Raji (cell line): ENCODE data around the gene CEP126.
A peak's percentile ranks its signal among the peaks of the same experiment; 100 is the strongest.

Experiments
- POLR2A ChIP-seq: IDR thresholded peaks from 2 replicates; pipeline ENCODE4 v1.6.1; 2011; ENCODE audit warnings: low read depth, low read length, control low read depth; ENCODE audit not compliant: insufficient read depth

Gene CEP126, protein sequence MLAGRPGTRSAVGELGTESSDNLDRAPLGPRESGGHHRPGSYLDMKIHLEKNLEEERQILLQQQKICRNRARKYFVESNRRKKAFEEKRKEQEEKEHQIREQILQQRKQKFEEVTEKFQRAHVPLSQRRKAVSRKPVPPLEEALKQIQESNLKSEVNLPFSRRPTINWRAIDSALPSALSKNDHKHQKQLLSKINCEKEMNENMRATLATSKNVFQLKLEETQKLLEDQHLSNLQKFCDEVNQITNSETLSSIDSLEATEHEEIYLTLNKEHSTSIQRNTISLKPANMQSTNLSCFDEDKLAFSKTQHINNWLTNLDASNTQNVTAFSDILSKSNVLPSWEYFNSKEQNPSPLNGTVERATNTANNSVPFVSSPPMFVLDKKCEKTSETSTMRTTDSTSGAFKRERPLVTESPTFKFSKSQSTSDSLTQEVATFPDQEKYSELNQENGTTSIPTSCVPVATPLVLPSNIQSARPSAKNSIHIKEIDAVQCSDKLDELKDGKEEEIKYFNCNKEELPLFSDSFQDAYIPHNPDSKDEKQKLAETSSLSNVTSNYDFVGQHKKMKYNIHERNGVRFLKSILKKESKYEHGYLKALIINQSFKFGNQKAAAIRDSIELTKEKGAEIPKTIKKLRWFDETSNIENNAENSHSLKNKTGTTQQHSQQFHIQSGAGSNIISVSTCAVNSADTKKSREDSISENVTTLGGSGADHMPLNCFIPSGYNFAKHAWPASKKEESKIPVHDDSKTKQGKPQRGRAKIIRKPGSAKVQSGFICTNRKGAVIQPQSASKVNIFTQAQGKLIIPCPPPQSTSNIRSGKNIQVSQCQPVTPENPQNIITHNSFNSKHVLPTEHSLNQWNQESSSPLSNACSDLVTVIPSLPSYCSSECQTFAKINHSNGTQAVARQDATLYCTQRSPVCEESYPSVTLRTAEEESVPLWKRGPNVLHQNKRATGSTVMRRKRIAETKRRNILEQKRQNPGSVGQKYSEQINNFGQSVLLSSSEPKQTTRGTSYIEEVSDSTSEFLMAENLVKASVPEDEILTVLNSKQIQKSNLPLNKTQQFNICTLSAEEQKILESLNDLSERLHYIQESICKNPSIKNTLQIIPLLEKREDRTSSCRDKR

DNA sequence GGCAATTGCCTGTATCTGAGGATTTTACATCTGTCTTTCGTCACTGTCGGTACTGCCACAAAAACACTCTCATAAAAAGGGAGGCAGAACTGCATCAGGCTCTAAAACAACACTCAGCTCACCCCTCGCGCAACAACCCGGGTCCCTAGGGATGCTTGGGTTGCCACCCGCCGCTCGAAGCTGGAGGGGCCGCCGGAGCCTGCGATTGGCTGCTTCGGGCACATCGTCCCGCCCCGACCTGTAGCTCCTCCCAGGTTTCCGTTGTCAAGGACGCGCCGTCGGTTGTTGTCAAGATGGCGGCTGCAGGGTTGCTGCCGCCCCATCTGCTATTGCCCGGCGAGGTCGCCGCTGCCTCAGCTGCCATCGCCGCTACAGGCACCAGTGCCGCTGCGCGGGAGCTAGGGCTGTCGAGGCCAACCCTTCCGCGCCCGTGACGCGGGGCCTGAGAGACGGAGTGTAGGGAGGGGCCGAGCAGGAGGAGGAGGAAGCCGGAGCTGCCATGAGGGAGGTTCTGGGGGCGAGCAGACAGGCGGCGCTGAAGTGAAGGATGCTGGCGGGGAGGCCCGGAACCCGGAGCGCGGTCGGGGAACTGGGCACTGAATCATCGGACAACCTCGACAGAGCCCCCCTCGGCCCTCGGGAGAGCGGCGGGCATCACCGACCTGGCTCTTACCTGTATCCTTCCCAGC lies at the start of gene CEP126:
Gene CEP126, plus strand, starts transcription at position 273 of the 689 bp plus-strand sequence. Its CDS starts 275 bp downstream, at position 548.
- TF ChIP-seq POLR2A: peak; percentile 63

DNA sequence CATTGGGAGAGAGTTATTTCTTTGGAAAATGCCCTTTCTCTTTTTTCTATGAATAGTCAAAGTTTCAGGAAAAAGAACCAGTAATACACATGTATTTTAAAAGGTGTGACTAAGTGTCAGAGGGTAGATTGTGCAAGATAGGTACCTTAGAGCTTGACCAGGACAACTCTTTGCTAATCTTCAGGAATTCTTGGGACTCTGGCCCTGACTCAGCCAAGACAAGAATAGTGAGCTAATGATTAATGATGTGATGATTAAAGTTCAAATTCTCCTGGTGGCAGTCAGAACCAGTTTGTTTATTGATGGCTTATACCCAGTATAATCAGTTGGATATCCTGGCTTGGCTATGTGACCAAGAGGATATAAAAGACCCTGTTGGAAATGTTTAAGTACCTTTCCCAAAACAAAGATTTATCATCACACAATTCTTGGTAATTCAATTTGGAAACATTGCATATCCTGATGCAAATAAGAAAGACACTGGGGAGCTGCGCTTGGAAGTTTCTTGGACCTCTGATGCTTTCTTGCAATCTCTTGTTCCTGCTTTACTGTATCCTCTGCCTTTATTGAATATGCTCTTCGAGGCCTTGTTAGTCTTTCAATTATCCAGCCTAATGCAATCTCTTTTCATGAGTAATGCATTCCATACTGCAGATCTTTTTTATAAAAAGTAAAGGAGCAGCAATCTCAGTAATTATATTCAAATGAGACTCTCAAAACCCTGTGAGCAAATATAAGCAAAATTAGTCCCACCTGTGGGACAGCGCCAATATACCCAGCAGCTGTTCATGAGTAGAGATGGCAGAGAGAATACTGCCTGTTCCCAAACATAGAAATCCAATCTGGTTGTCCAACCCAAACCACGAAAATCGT lies 48.0 kb upstream of the CEP126 start:
- no peak for TF ChIP-seq POLR2A

DNA sequence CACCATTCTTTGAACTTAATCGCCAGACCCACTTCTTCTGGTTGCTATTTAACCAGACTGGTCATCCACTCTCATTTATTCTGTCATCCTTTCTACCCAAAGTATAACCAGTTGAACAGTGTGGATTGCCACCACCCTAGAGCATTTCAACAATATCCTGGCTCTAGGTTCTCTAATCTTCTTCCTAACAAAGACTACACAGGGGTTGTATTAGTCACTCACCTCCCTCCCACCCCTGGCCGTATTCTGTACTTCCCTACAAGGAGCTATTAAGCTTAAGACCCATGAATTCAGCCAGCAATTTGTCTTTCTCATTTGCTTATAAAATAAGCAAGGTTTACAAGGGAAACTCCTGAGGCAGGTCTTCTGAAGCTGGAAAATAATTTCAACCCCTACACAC lies 46.9 kb upstream of the CEP126 start:
- no peak for TF ChIP-seq POLR2A

DNA sequence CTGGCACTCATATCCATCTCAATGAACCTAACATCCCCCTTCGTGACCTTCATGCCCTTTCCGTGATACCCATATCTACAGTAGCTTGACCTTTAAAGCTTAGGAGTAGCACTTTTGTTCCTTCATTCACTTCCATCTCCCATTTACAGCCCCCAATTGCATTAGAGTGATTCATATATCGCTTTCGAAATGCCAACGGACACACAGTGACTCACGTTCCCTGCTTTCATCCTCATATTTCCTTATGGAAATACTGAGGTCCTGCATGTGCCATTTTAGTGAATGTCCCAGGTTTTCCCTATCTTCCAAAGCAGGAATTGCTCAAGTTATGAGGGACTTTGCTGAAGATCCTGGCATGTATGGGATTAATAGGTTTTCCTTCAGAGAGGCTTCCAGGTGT lies 44.3 kb upstream of the CEP126 start:
- no peak for TF ChIP-seq POLR2A

DNA sequence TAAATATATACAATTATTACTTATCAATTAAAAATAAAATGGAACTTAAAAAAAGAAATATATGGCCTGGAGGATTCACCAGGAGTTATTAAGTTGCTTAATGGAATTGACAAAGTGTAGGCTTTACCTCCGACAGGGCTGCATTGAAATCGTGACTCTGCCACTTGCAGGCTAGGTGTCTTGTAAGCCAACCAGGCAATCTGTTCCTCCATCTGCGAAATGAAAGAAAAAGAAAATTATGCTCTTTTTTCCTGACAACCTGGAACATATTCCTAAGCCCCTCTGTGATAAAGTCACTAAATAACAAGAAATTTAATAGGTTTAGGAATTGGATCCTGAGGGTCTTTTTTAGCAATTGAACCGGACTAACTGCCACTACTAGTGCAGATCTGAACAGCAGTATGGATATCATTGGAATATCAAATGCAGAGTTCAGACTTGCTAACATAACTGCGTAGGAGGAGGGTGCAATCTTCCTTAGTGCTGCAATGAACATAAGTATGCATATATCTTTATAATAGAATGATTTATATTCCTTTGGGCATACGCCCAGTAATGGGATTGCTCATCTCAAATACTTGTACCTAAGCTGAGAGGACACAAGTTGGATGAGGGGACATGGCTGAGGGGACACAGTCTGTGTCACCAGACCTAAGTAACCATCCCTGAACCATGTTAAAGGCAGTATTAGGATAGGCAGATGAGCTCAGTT lies 42.5 kb upstream of the CEP126 start:
- no peak for TF ChIP-seq POLR2A

DNA sequence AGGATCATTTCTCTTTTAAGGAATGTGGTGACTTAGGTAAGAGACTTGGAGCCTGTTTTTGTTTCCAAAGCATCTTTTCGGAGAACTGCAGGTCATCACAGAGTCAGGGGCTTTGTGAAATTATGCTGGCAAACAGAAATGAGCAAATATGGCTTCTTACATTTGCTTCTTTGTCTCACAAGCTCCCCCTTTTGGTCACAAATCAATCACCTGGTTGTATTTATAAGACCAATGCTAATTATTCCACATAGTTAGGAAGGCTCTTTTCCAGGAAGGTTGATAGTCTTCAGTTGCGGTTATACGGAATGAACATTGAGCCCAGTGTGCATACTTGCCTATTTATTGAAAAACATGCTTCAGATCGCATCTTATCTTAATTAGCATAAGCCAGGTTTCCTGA lies 34.6 kb upstream of the CEP126 start:
- no peak for TF ChIP-seq POLR2A

DNA sequence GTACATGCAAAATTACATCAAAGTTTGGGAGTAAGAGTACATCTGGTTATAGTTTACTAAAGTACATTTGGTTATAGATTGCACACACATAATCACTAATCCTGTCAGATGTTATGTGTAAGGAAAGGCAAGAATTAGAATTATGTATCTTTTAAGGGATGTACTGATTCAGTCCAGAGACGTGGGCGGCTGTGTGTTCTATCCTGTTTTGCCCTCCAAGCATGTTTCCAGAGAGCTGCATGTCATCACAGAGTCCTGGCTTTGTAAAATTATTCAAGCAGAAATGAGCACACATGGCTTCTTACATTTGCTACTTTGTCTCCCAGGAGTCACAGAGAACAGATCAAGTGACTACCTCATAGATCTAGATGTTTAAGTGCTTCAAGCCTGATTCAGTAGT lies 33.2 kb upstream of the CEP126 start:
- TF ChIP-seq POLR2A: no peak

DNA sequence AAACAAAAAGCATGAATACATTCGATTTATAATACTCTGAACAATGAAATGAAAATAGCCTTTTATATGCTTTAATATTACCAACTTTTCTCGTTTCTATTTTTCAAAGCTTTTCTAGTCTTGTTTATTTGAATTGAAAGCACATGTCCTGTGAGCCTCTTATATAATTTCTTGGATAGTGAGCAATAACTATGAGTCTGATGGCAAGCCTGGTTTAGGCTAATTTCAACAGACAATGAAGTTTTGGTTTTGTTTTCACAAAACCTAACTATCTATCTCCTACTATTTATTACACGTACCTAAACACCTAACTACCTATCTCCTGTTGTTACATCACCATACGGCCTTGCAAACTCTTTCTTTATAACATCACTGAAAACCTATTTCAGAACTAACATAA lies 29.2 kb upstream of the CEP126 start:
- TF ChIP-seq POLR2A: no peak

DNA sequence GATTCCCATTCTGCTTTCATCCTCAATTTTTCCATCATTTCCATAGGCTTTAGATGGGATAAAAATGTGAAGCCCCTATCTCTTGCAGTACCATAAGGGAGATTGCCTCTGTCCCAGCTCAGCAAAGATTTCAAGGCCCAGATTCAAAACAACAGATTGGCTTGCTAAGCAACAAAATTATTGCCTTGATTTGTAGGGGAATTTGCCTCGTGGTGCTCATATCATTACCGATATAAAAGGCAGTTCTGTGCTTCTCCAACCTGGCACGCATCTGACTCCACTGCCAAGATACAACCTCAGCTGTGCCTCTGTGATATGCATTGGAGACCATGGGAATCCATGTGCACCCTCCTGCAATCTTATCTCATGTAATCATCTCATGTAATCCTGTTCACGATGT lies 25.0 kb upstream of the CEP126 start:
- no peak for TF ChIP-seq POLR2A

DNA sequence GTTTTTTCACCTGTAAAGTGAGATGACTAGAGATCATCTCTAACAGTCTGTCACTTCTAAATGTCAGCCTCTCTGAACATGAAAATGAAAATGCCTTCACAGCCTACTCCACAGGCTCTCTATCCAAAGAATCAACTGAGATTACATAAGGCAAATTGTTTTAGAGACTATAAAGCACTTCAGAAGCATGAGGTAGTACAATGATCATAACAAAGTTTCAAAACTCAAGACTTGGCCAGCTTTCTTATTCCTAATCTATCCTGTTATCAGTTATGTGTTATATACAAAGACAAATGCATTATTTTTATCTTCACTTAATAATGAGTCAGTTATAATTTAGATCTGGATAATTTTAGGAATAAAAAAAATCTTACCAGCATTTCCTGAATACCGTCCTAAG lies 20.3 kb upstream of the CEP126 start:
- TF ChIP-seq POLR2A: no peak

DNA sequence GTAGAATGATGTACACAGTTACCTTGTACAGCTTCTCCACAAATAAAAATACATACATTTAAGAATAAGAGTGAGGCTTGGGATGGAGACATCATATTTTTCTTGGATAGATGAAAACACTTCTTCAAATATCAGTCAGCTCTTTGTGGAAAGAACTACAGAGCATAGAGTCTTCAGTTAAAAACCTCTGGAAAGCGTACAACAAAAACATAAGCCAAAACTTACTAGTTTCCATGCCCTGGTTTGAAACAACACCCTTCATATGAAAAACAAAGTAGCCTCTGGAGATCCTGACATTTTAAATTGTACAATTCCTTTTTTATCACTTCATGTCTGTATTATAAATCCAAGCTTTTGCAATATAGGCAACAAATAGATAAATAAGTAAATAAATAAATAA lies 7.0 kb upstream of the CEP126 start:
- no peak for TF ChIP-seq POLR2A

DNA sequence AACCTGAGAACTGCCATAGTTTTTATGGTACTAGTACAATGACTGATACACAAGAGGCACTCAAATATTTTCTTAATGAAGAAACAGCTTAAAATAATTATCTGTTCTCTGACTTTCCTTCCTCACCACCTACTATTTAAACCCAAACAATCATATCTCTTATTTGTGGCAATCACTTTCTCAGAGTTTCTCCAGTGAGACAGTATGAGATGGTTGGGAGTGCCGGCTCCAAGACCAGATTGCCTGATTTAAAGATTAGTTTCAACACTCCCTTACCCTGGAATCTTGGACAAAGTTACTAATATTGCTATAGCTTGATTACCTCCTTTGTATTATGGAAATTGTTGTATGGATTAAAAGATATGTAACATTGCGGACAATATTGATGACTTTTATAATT lies 5.7 kb upstream of the CEP126 start:
- TF ChIP-seq POLR2A: no peak

DNA sequence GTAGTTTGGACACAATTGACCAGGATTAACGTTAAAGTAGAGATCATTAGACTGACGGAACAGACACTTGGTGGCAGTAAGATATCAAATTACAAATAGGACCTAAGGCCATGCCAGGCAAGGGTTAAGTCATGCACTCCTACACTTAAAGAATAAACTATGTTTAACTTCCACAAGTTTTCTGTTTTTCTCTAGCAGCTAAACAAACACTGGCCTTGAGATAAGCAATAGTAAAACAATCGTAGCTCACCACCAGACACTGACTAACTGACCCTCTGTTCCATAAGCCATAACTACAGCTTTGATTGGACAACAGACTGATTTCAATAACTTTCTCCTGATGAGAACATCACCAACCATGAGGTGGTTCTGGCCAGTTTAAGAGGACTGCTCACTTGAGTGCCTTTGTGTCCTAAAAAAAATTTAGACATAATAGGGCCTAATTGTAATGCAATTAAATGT lies 2.0 kb upstream of the CEP126 start:
- no peak for TF ChIP-seq POLR2A
